ENCODE results near the gene TTBK2. TPM values are rescaled to one million over a fixed set of nuclear protein-coding genes. Genes with fewer than 3 reads are reported as not detected.
"Not testable (repeated sequence)": the region's sequence is repeated elsewhere in the genome, so short reads cannot be mapped to it uniquely, and the experiment has no call there.

The TTBK2 gene
- total and polyA plus RNA-seq, 10 donors, result 1.4 to 27.8 (median 19.5) TPM

- no peak overlapping the region for H3K27ac ChIP-seq
- H3K9me3 ChIP-seq, result no peaks in the 10 kb centered on the region
- no peak overlapping the region for H3K4me3 ChIP-seq
- WGBS, 5 donors, result 89 to 100% (median 94%) methylated on average over 2 of the region's 2 CpGs
- H3K4me1 ChIP-seq, result no peaks in the 10 kb centered on the region
- H3K27me3 ChIP-seq (replicated peaks in 1 of 7), result no peaks in the 10 kb centered on the region
- TF ChIP-seq, protein P1, sequence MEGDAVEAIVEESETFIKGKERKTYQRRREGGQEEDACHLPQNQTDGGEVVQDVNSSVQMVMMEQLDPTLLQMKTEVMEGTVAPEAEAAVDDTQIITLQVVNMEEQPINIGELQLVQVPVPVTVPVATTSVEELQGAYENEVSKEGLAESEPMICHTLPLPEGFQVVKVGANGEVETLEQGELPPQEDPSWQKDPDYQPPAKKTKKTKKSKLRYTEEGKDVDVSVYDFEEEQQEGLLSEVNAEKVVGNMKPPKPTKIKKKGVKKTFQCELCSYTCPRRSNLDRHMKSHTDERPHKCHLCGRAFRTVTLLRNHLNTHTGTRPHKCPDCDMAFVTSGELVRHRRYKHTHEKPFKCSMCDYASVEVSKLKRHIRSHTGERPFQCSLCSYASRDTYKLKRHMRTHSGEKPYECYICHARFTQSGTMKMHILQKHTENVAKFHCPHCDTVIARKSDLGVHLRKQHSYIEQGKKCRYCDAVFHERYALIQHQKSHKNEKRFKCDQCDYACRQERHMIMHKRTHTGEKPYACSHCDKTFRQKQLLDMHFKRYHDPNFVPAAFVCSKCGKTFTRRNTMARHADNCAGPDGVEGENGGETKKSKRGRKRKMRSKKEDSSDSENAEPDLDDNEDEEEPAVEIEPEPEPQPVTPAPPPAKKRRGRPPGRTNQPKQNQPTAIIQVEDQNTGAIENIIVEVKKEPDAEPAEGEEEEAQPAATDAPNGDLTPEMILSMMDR (IDR thresholded peaks at IDR 0.05 in 8 of 11, conservative IDR thresholded peaks at IDR 0.05 in 3 of 11), result no peak
- TF ChIP-seq POLR2AphosphoS5 (IDR thresholded peaks at IDR 0.05) (no peak), POLR2A (IDR thresholded peaks at IDR 0.05) (no peak)
- no peak for DNase-seq
- H3K36me3 ChIP-seq, result peaks cover 0 to 62% (median 24%) of the 10 kb centered on the region in 6 donors
- intact Hi-C loops (cut with DNase I; ENCODE audit: low total_unique reads), result no loop called here
These were observed 145.2 kb downstream of the TTBK2 start for GRCh38 chr15:42775416-42775815.

GRCh38 chr15:42772901-42773300, 147.7 kb downstream of the TTBK2 start:
- TF ChIP-seq POLR2AphosphoS5 (IDR thresholded peaks at IDR 0.05), result no peak
- TF ChIP-seq, protein P1 (IDR thresholded peaks at IDR 0.05 in 8 of 11, conservative IDR thresholded peaks at IDR 0.05 in 3 of 11), result no peak
- no peak for TF ChIP-seq POLR2A (IDR thresholded peaks at IDR 0.05)
- DNase-seq, result no peak
- Histone ChIP-seq H3K27ac (no peak overlapping the region), H3K4me3 (no peak overlapping the region), H3K9me3 (peaks cover 0 to 10% (median 4%) of the 10 kb centered on the region in 8 donors), H3K4me1 (no peaks in the 10 kb centered on the region), H3K27me3 (replicated peaks in 1 of 7) (no peaks in the 10 kb centered on the region), H3K36me3 (peaks cover 0 to 71% (median 24%) of the 10 kb centered on the region in 6 donors)
- intact Hi-C loops (cut with DNase I; ENCODE audit: low total_unique reads), result no loop called here
- 89 to 98% (median 94%) methylated on average over 2 of the region's 2 CpGs for WGBS, 5 donors

GRCh38 chr15:42772144-42772543, 148.4 kb downstream of the TTBK2 start:
- intact Hi-C loops (cut with DNase I; ENCODE audit: low total_unique reads), result no loop called here
- Histone ChIP-seq H3K9me3 (peaks cover 0 to 15% (median 10%) of the 10 kb centered on the region in 8 donors), H3K36me3 (peaks cover 0 to 71% (median 24%) of the 10 kb centered on the region in 6 donors), H3K27ac (no peak overlapping the region), H3K4me3 (no peak overlapping the region), H3K27me3 (replicated peaks in 1 of 7) (no peaks in the 10 kb centered on the region), H3K4me1 (no peaks in the 10 kb centered on the region)
- TF ChIP-seq, protein P1 (IDR thresholded peaks at IDR 0.05 in 8 of 11, conservative IDR thresholded peaks at IDR 0.05 in 3 of 11), result no peak
- TF ChIP-seq POLR2A (IDR thresholded peaks at IDR 0.05) (no peak), POLR2AphosphoS5 (IDR thresholded peaks at IDR 0.05) (no peak)
- no peak for DNase-seq
- WGBS, 5 donors, result 56 to 81% (median 68%) methylated on average over 2 of the region's 2 CpGs

DNA sequence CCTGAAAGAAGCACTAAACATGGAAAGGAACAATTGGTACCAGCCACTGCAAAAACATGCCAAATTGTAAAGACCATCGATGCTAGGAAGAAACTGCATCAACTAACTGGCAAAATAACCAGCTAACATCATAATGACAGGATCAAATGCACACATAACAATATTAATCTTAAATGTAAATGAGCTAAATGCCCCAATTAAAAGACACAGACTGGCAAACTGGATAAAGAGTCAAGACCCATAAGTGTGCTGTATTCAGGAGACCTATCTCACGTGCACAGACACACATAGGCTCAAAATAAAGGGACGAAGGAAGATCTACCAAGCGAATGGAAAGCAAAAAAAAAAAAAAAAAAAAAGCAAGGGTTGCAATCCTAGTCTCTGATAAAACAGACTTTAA, 154.5 kb downstream of the TTBK2 start:
- H3K4me1 ChIP-seq; intact Hi-C loops (cut with DNase I; ENCODE audit: low total_unique reads); H3K27ac ChIP-seq; H3K4me3 ChIP-seq; H3K27me3 ChIP-seq (replicated peaks in 1 of 7); DNase-seq: not testable (repeated sequence)
- Histone ChIP-seq H3K36me3 (peaks cover 0 to 48% (median 3%) of the 10 kb centered on the region in 6 donors), H3K9me3 (peaks cover 2 to 61% (median 46%) of the 10 kb centered on the region in 8 donors)
- 71 to 95% (median 92%) methylated on average over 4 of the region's 4 CpGs for WGBS, 5 donors

GRCh38 chr15:42764154-42764731, 156.3 kb downstream of the TTBK2 start:
- 86 to 96% (median 92%) methylated on average over 12 to 16 of the region's 16 CpGs for WGBS, 5 donors
- intact Hi-C loops (cut with DNase I; ENCODE audit: low total_unique reads); H3K27me3 ChIP-seq (replicated peaks in 1 of 7); DNase-seq; H3K4me1 ChIP-seq; H3K27ac ChIP-seq; H3K4me3 ChIP-seq: not testable (repeated sequence)
- peaks cover 0 to 53% (median 3%) of the 10 kb centered on the region in 6 donors for H3K36me3 ChIP-seq
- H3K9me3 ChIP-seq, result peaks cover 7 to 79% (median 58%) of the 10 kb centered on the region in 8 donors

- Histone ChIP-seq H3K36me3 (peaks cover 0 to 55% (median 3%) of the 10 kb centered on the region in 6 donors), H3K9me3 (peaks cover 7 to 67% (median 49%) of the 10 kb centered on the region in 8 donors)
- H3K4me1 ChIP-seq; intact Hi-C loops (cut with DNase I; ENCODE audit: low total_unique reads); H3K4me3 ChIP-seq; DNase-seq; H3K27me3 ChIP-seq (replicated peaks in 1 of 7); H3K27ac ChIP-seq: not testable (repeated sequence)
- 84 to 96% (median 95%) methylated on average over 2 of the region's 2 CpGs for WGBS, 5 donors
These were observed 158.8 kb downstream of the TTBK2 start for GRCh38 chr15:42761813-42762212.
